Measurements from ENCODE around the gene A1CF.

- TF ChIP-seq POLR2A (IDR thresholded peaks at IDR 0.05; ENCODE audit: low read depth, low read length) (no peak), CTCF (IDR thresholded peaks at IDR 0.05 in 2 of 3, conservative IDR thresholded peaks at IDR 0.05 in 1 of 3; ENCODE audit: control insufficient read depth in 2 of 3, extremely low read depth in 1 of 3, insufficient read depth in 1 of 3, low read depth in 3 of 3, low read length in 3 of 3) (no peak), BCL11A (IDR thresholded peaks at IDR 0.05; ENCODE audit: low read depth, low read length) (no peak), POLR2AphosphoS5 (IDR thresholded peaks at IDR 0.05; ENCODE audit: low read length) (no peak), EP300 (IDR thresholded peaks at IDR 0.05; ENCODE audit: borderline replicate concordance in 1 of 2, control insufficient read depth in 1 of 2, low read depth in 2 of 2, low read length in 2 of 2) (no peak), NR2F1 (conservative IDR thresholded peaks at IDR 0.05) (no peak), SREBF2 (IDR thresholded peaks at IDR 0.05; ENCODE audit: low read length) (no peak), IRF3 (IDR thresholded peaks at IDR 0.05) (no peak), NR2C2 (IDR thresholded peaks at IDR 0.05; ENCODE audit: borderline replicate concordance, control insufficient read depth, insufficient read length, low read depth) (no peak), KDM1A (IDR thresholded peaks at IDR 0.05; ENCODE audit: borderline replicate concordance) (no peak)
Measured at GRCh38 chr10:50929670-50930069, 44.2 kb upstream of the A1CF start.

Data from GM12878 (cell line).